Measurements from ENCODE around the gene PIP5K1C.

DNA sequence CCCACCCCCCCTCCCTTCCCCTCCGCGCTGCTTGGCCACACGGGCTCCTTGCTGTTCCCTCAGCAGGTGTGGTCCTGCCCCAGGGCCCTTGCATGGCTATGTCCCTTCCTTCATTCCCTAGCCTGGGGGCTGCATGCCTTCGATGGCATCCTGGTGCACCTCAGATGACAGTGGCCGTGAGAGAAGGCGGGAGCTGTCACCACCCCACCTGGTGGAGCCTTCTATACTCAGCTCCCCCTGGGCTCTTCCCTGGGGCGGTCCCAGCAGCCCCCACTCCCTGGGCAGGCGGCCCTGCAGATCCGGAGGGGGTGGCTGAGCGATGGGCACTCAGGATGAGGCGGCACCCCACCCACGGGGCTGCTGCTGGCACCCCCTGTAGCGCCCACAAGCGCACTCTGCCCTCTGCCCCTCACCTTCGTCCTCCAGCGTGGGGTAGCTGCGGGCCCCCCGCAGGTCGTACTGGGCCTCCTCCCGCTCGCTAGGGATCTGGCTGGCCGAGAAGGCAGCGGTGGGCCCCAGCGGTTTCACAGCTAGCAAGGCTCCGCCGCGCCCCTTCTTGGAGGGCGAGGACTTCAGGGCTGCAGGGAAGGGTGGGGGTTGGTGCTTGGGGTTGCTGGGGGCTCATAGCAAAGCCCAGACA, 56.5 kb downstream of the PIP5K1C start:
- TF ChIP-seq, protein P1, sequence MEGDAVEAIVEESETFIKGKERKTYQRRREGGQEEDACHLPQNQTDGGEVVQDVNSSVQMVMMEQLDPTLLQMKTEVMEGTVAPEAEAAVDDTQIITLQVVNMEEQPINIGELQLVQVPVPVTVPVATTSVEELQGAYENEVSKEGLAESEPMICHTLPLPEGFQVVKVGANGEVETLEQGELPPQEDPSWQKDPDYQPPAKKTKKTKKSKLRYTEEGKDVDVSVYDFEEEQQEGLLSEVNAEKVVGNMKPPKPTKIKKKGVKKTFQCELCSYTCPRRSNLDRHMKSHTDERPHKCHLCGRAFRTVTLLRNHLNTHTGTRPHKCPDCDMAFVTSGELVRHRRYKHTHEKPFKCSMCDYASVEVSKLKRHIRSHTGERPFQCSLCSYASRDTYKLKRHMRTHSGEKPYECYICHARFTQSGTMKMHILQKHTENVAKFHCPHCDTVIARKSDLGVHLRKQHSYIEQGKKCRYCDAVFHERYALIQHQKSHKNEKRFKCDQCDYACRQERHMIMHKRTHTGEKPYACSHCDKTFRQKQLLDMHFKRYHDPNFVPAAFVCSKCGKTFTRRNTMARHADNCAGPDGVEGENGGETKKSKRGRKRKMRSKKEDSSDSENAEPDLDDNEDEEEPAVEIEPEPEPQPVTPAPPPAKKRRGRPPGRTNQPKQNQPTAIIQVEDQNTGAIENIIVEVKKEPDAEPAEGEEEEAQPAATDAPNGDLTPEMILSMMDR (IDR thresholded peaks at IDR 0.05 in 2 of 3, conservative IDR thresholded peaks at IDR 0.05 in 1 of 3; ENCODE audit: borderline replicate concordance in 1 of 3, insufficient read depth in 1 of 3, low read depth in 2 of 3, low read length in 2 of 3): no peak
- TF ChIP-seq ZNF274 (IDR thresholded peaks at IDR 0.05; ENCODE audit: low read depth, low read length) (no peak), RAD21 (IDR thresholded peaks at IDR 0.05; ENCODE audit: low read depth) (no peak), EZH2phosphoT487 (IDR thresholded peaks at IDR 0.05; ENCODE audit: borderline replicate concordance) (no peak), ZFX (IDR thresholded peaks at IDR 0.05) (no peak), POLR2AphosphoS5 (IDR thresholded peaks at IDR 0.05; ENCODE audit: low read depth, low read length) (no peak), CEBPB (IDR thresholded peaks at IDR 0.05; ENCODE audit: low read depth) (no peak), FOSL1 (IDR thresholded peaks at IDR 0.05; ENCODE audit: low read depth) (no peak), EGR1 (IDR thresholded peaks at IDR 0.05; ENCODE audit: low read depth) (no peak)
- TF ChIP-seq, protein P2, sequence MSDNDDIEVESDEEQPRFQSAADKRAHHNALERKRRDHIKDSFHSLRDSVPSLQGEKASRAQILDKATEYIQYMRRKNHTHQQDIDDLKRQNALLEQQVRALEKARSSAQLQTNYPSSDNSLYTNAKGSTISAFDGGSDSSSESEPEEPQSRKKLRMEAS (IDR thresholded peaks at IDR 0.05): no peak
